ENCODE data around the gene TWIST2. TPM values are rescaled to one million over a fixed set of nuclear protein-coding genes. Genes with fewer than 3 reads are reported as not detected.

The TWIST2 gene
- total RNA-seq, 1 experiment from 2014 or later = not detected

- Histone ChIP-seq H3K4me3 (ENCODE audit: low read depth, low read length, poor library complexity, severe bottlenecking) (no peak overlapping the region), H3K27ac (ENCODE audit: low read depth, low read length, poor library complexity, severe bottlenecking) (no peak overlapping the region), H3K27me3 (replicated peaks; ENCODE audit: insufficient read depth, low read depth, low read length, poor library complexity) (peaks cover 21% of the 10 kb centered on the region), H3K9me3 (ENCODE audit: low read depth, low read length, poor library complexity, severe bottlenecking) (no peaks in the 10 kb centered on the region), H3K36me3 (ENCODE audit: insufficient read depth, low read length, poor library complexity, severe bottlenecking) (no peaks in the 10 kb centered on the region), H3K4me1 (ENCODE audit: insufficient read depth, low read length, poor library complexity, severe bottlenecking) (no peaks in the 10 kb centered on the region)
- intact Hi-C loops (cut with micrococcal nuclease; ENCODE audit: unreplicated experiment) = no loop called here
- CTCF ChIA-PET = no interaction called here
- TF ChIP-seq CTCF (conservative IDR thresholded peaks at IDR 0.05; ENCODE audit: low read depth, low read length) (no peak), EZH2 (IDR thresholded peaks at IDR 0.05; ENCODE audit: borderline replicate concordance, low read depth, low read length, poor library complexity, severe bottlenecking) (no peak)
- no peak for DNase-seq (ENCODE audit: low spot score)
- BruUV-seq (replicated peaks) = no TSS peak
- POLR2A ChIA-PET (ENCODE audit: low non-redundant PET) = no interaction called here
Observed at GRCh38 chr2:238916875-238917590, 69.1 kb downstream of the TWIST2 start.

- Histone ChIP-seq H3K36me3 (ENCODE audit: insufficient read depth, low read length, poor library complexity, severe bottlenecking) (no peaks in the 10 kb centered on the region), H3K27ac (ENCODE audit: low read depth, low read length, poor library complexity, severe bottlenecking) (no peak overlapping the region), H3K4me1 (ENCODE audit: insufficient read depth, low read length, poor library complexity, severe bottlenecking) (no peaks in the 10 kb centered on the region), H3K9me3 (ENCODE audit: low read depth, low read length, poor library complexity, severe bottlenecking) (no peaks in the 10 kb centered on the region), H3K27me3 (replicated peaks; ENCODE audit: insufficient read depth, low read depth, low read length, poor library complexity) (peaks cover 26% of the 10 kb centered on the region), H3K4me3 (ENCODE audit: low read depth, low read length, poor library complexity, severe bottlenecking) (no peak overlapping the region)
- TF ChIP-seq EZH2 (IDR thresholded peaks at IDR 0.05; ENCODE audit: borderline replicate concordance, low read depth, low read length, poor library complexity, severe bottlenecking) (no peak), CTCF (conservative IDR thresholded peaks at IDR 0.05; ENCODE audit: low read depth, low read length) (no peak)
- ChIA-PET CTCF (no interaction called here), POLR2A (ENCODE audit: low non-redundant PET) (no interaction called here)
- intact Hi-C loops (cut with micrococcal nuclease; ENCODE audit: unreplicated experiment) = no loop called here
- DNase-seq (ENCODE audit: low spot score) = no peak
- no TSS peak for BruUV-seq (replicated peaks)
Observed at GRCh38 chr2:238919307-238919706, 71.4 kb downstream of the TWIST2 start.

GRCh38 chr2:238920053-238920452 lies 72.2 kb downstream of the TWIST2 start:
- no peaks in the 10 kb centered on the region for H3K9me3 ChIP-seq (ENCODE audit: low read depth, low read length, poor library complexity, severe bottlenecking)
- TF ChIP-seq CTCF (conservative IDR thresholded peaks at IDR 0.05; ENCODE audit: low read depth, low read length) = no peak
- no peak for TF ChIP-seq EZH2 (IDR thresholded peaks at IDR 0.05; ENCODE audit: borderline replicate concordance, low read depth, low read length, poor library complexity, severe bottlenecking)
- H3K27me3 ChIP-seq (replicated peaks; ENCODE audit: insufficient read depth, low read depth, low read length, poor library complexity) = peaks cover 32% of the 10 kb centered on the region
- ChIA-PET POLR2A (ENCODE audit: low non-redundant PET) (no interaction called here), CTCF (no interaction called here)
- H3K4me1 ChIP-seq (ENCODE audit: insufficient read depth, low read length, poor library complexity, severe bottlenecking) = no peaks in the 10 kb centered on the region
- no peak overlapping the region for H3K27ac ChIP-seq (ENCODE audit: low read depth, low read length, poor library complexity, severe bottlenecking)
- H3K4me3 ChIP-seq (ENCODE audit: low read depth, low read length, poor library complexity, severe bottlenecking) = no peak overlapping the region
- no peaks in the 10 kb centered on the region for H3K36me3 ChIP-seq (ENCODE audit: insufficient read depth, low read length, poor library complexity, severe bottlenecking)
- no peak for DNase-seq (ENCODE audit: low spot score)
- intact Hi-C loops (cut with micrococcal nuclease; ENCODE audit: unreplicated experiment) = no loop called here
- BruUV-seq (replicated peaks) = no TSS peak
